Stomach (tissue), 9 donors: ENCODE data around the gene TBC1D16. TPM values are rescaled to one million over a fixed set of nuclear protein-coding genes. Genes with fewer than 3 reads are reported as not detected.

Experiments used
- DNase-seq, 2 donors: peaks; one replicate each; pipeline versions ENCODE4 v3.0.0 to v3.0.0-alpha.2; 2013 to 2019
- H3K27ac ChIP-seq, 5 donors: fragments of 200-600 bp in 4 of 5; sonication (generic) in 4 of 5; one replicate each; pipeline ENCODE4 v1.5.1; 2013 to 2019; ENCODE audit warnings: mild to moderate bottlenecking in 1 of 5, moderate library complexity in 1 of 5
- H3K27me3 ChIP-seq, 3 donors: fragments of 200-600 bp; sonication (generic); one replicate each; pipeline ENCODE4 v1.5.1; 2017 to 2019; ENCODE audit warnings: mixed run types in 1 of 3
- H3K36me3 ChIP-seq, 4 donors: fragments of 200-600 bp; sonication (generic); 1 replicate in 3 of 4; 2 replicates in 1 of 4; pipeline ENCODE4 v1.5.1; 2016 to 2019
- H3K4me1 ChIP-seq, 4 donors: fragments of 200-600 bp; sonication (generic); one replicate each; pipeline ENCODE4 v1.5.1; 2016 to 2019
- H3K4me3 ChIP-seq, 4 donors: fragments of 200-600 bp; sonication (generic) in 3 of 4; one replicate each; pipeline ENCODE4 v1.5.1; 2016 to 2019; ENCODE audit warnings: mild to moderate bottlenecking in 1 of 4
- H3K9me3 ChIP-seq, 4 donors: fragments of 200-600 bp; sonication (generic); one replicate each; pipeline ENCODE4 v1.5.1; 2016 to 2019
- EP300 ChIP-seq: sonication (generic); formaldehyde crosslinking; IDR thresholded peaks from one replicate; pipeline ENCODE4 v1.6.1; 2017; ENCODE audit warnings: antibody characterized with exemption
- POLR2A ChIP-seq, 4 donors: fragments of 450-650 bp; IDR thresholded peaks; one replicate each; pipeline ENCODE4 v1.6.1; 2016; ENCODE audit warnings: antibody characterized with exemption in 4 of 4, control low read depth in 2 of 4, mild to moderate bottlenecking in 1 of 4, moderate library complexity in 1 of 4
- POLR2AphosphoS5 ChIP-seq, 3 donors: sonication (generic); formaldehyde crosslinking; IDR thresholded peaks; one replicate each; pipeline ENCODE4 v1.6.1; 2016; ENCODE audit warnings: antibody characterized with exemption in 3 of 3
- WGBS, 5 donors: extraction: QIAGEN DNeasy Blood & Tissue Kit in 3 of 5; methylation state at CpG; one replicate each; pipeline versions ENCODE4 v1.1.5 to v1.1.7; 2013 to 2018; 5-methylcytosine and 5-hydroxymethylcytosine counted together
- intact Hi-C: fragments of 100-400 bp; cut with DNase I; formaldehyde crosslinking; loops from one replicate; pipeline ENCODE4 v1.15.1; 2023; ENCODE audit warnings: low total_unique reads
- polyA plus RNA-seq, 3 donors: library from polyadenylated mRNA; stranded (reverse); fragments of 200-250 nt; gene quantifications; one replicate each; pipeline ENCODE4 v1.2.3, GENCODE V29; 2013
- total RNA-seq, 5 donors: library from RNA; depleted of rRNA; stranded (reverse); fragments of >200 nt; gene quantifications; one replicate each; pipeline versions ENCODE4 v1.1.0 to v1.2.3, GENCODE V29; 2014 to 2016
- TF ChIP-seq, protein P1 (sequence below), 7 experiments: fragments of 450-650 bp in 4 of 7; fragments of 200-600 bp in 3 of 7; sonication (generic) in 3 of 7; IDR thresholded peaks; one replicate each; pipeline ENCODE4 v1.5.1; 2016 to 2019; ENCODE audit warnings: antibody characterized with exemption in 7 of 7, control low read depth in 2 of 7, mild to moderate bottlenecking in 1 of 7
- donor health status: healthy with polysubstance abuse.
- donor health status: Bipolar disorder and iron deficiency.
- donor health status: healthy.

TBC1D16 gene
- total and polyA plus RNA-seq, 8 donors = 3.0 to 22.2 (median 16.8) TPM

GRCh38 chr17:80034791-80035686, 633 bp downstream of the TBC1D16 start:
- Histone ChIP-seq H3K27ac (peak overlapping the region; percentile 68 to 93 (median 83)), H3K9me3 (no peaks in the 10 kb centered on the region), H3K36me3 (peaks cover 0 to 5% (median 0%) of the 10 kb centered on the region in 4 donors), H3K4me1 (peaks cover 19 to 52% (median 38%) of the 10 kb centered on the region in 4 donors), H3K27me3 (peaks cover 0 to 6% (median 0%) of the 10 kb centered on the region in 3 donors), H3K4me3 (peak overlapping the region; percentile 77 to 83 (median 82))
- intact Hi-C loops = no loop called here
- 1 to 4% (median 2%) methylated on average over 27 to 55 of the region's 55 CpGs for WGBS, 5 donors
- DNase-seq = peak in 1 of 2 donors; percentile 70
- TF ChIP-seq EP300 (no peak), POLR2AphosphoS5 (IDR thresholded peaks at IDR 0.05) (no peak), POLR2A (IDR thresholded peaks at IDR 0.05) (no peak)
- TF ChIP-seq, protein P1, sequence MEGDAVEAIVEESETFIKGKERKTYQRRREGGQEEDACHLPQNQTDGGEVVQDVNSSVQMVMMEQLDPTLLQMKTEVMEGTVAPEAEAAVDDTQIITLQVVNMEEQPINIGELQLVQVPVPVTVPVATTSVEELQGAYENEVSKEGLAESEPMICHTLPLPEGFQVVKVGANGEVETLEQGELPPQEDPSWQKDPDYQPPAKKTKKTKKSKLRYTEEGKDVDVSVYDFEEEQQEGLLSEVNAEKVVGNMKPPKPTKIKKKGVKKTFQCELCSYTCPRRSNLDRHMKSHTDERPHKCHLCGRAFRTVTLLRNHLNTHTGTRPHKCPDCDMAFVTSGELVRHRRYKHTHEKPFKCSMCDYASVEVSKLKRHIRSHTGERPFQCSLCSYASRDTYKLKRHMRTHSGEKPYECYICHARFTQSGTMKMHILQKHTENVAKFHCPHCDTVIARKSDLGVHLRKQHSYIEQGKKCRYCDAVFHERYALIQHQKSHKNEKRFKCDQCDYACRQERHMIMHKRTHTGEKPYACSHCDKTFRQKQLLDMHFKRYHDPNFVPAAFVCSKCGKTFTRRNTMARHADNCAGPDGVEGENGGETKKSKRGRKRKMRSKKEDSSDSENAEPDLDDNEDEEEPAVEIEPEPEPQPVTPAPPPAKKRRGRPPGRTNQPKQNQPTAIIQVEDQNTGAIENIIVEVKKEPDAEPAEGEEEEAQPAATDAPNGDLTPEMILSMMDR (IDR thresholded peaks at IDR 0.05) = no peak

- Histone ChIP-seq H3K27ac (no peak overlapping the region), H3K4me3 (peak overlapping the region in 1 of 4 donors; percentile 83), H3K9me3 (no peaks in the 10 kb centered on the region), H3K4me1 (peaks cover 29 to 64% (median 50%) of the 10 kb centered on the region in 4 donors), H3K27me3 (peaks cover 0 to 6% (median 0%) of the 10 kb centered on the region in 3 donors), H3K36me3 (no peaks in the 10 kb centered on the region)
- intact Hi-C loops = no loop called here
- TF ChIP-seq EP300 (no peak), POLR2AphosphoS5 (IDR thresholded peaks at IDR 0.05) (no peak), POLR2A (IDR thresholded peaks at IDR 0.05) (no peak)
- TF ChIP-seq, protein P1 (IDR thresholded peaks at IDR 0.05) = no peak
- 86 to 94% (median 93%) methylated on average over 4 of the region's 4 CpGs for WGBS, 5 donors
- DNase-seq = no peak
Observed at GRCh38 chr17:80033840-80034239, 1.8 kb downstream of the TBC1D16 start.

DNA sequence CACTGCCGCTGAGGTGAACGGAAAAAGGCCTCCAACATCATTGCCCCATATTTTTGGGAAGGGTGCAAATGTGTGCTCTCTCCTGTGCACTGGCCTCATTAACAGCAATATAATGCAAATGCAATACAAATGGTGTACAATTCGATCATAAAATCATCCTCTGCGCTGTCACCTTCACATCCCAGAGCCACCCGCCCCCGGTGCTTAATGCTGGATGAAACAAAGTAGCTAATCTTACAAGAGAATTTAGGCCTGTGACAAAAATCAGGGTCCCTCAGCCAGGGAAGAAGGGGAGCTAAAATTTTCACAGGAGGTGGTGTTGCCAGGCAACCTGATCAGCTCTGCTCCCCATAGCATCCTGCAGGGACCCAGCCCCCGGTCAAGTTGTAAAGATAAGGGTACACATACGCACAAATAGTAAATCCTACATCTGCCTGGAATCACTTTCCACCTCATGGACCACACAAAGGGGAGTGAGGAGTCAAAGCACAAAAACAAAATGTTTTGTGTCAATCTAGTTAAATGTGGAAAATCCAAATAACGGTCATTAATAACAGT, 3.0 kb downstream of the TBC1D16 start:
- WGBS, 5 donors = 94 to 96% (median 95%) methylated on average over 9 of the region's 9 CpGs
- H3K27me3 ChIP-seq = peaks cover 0 to 6% (median 0%) of the 10 kb centered on the region in 3 donors
- H3K4me1 ChIP-seq = peaks cover 40 to 75% (median 60%) of the 10 kb centered on the region in 4 donors
- intact Hi-C loops = no loop called here
- no peaks in the 10 kb centered on the region for H3K36me3 ChIP-seq
- no peak for DNase-seq
- no peak for TF ChIP-seq POLR2A (IDR thresholded peaks at IDR 0.05)
- no peaks in the 10 kb centered on the region for H3K9me3 ChIP-seq
- H3K4me3 ChIP-seq = no peak overlapping the region
- H3K27ac ChIP-seq = no peak overlapping the region

GRCh38 chr17:80031691-80032430, 3.8 kb downstream of the TBC1D16 start:
- Histone ChIP-seq H3K4me3 (no peak overlapping the region), H3K27ac (no peak overlapping the region), H3K27me3 (peaks cover 0 to 4% (median 0%) of the 10 kb centered on the region in 3 donors), H3K9me3 (no peaks in the 10 kb centered on the region), H3K36me3 (no peaks in the 10 kb centered on the region), H3K4me1 (peaks cover 35 to 78% (median 59%) of the 10 kb centered on the region in 4 donors)
- WGBS, 5 donors = 90 to 94% (median 92%) methylated on average over 12 of the region's 12 CpGs
- intact Hi-C loops = no loop called here
- TF ChIP-seq EP300 (no peak), POLR2A (IDR thresholded peaks at IDR 0.05) (no peak), POLR2AphosphoS5 (IDR thresholded peaks at IDR 0.05) (no peak)
- TF ChIP-seq, protein P1 (IDR thresholded peaks at IDR 0.05) = no peak
- DNase-seq = no peak
